H1 (cell line): ENCODE results near the gene MGAT4B. TPM values are rescaled to one million over a fixed set of nuclear protein-coding genes. Genes with fewer than 3 reads are reported as not detected.

ENCODE experiments used
- CTCF ChIA-PET: fragments of 300-600 bp; sonication (Branson Sonifier 250); formaldehyde crosslinking; loops from one replicate; lab custom pipeline; 2021; ENCODE audit not compliant: partially characterized antibody; lab: Charles Lee
- POLR2A ChIA-PET: fragments of 300-600 bp; sonication (Branson Sonifier 250); formaldehyde crosslinking; loops from one replicate; lab custom pipeline; 2021; ENCODE audit warnings: inconsistent platforms; ENCODE audit not compliant: partially characterized antibody; lab: Charles Lee
- DNase-seq, 2 experiments: peaks; one replicate each; pipeline versions ENCODE4 v3.0.0 to v3.0.0-alpha.2; 2010 to 2022; ENCODE audit warnings: low spot score in 2 of 2, low read depth in 1 of 2, mixed read lengths in 1 of 2
- FAIRE-seq: peaks from 2 replicates; lab custom pipeline; 2011; peaks lifted over from hg19 to GRCh38; lab: Jason Lieb, UNC
- H2AFZ ChIP-seq: 2 replicates; pipeline ENCODE4 v1.8.1; 2012; ENCODE audit warnings: low read length, inconsistent platforms
- H2AK5ac ChIP-seq: 2 replicates; pipeline ENCODE4 v1.6.1; 2013; ENCODE audit warnings: low read depth, low read length
- H2BK120ac ChIP-seq: replicated peaks from 2 replicates; pipeline ENCODE3; 2013; ENCODE audit warnings: low read depth, low read length, inconsistent platforms
- H2BK12ac ChIP-seq: 2 replicates; pipeline ENCODE4 v1.6.1; 2013; ENCODE audit warnings: low read depth, low read length
- H2BK15ac ChIP-seq: 2 replicates; pipeline ENCODE4 v1.6.1; 2013; ENCODE audit warnings: low read length
- H2BK20ac ChIP-seq: 2 replicates; pipeline ENCODE4 v1.6.1; 2013; ENCODE audit warnings: low read length
- H2BK5ac ChIP-seq: 2 replicates; pipeline ENCODE4 v1.6.1; 2013; ENCODE audit warnings: low read depth, low read length
- H3K14ac ChIP-seq: 2 replicates; pipeline ENCODE4 v1.6.1; 2013; ENCODE audit warnings: inconsistent platforms; ENCODE audit not compliant: insufficient read length
- H3K18ac ChIP-seq: 2 replicates; pipeline ENCODE4 v1.6.1; 2013; ENCODE audit warnings: low read length; ENCODE audit errors: extremely low read depth
- H3K23ac ChIP-seq: 2 replicates; pipeline ENCODE4 v1.6.1; 2013; ENCODE audit warnings: inconsistent platforms; ENCODE audit not compliant: insufficient read length
- H3K23me2 ChIP-seq: 2 replicates; pipeline ENCODE4 v1.6.1; 2013; ENCODE audit warnings: low read depth, low read length
- H3K27ac ChIP-seq: 2 replicates; pipeline ENCODE4 v1.6.1; 2011; ENCODE audit warnings: low read depth, low read length, inconsistent platforms
- H3K27me3 ChIP-seq, 4 experiments: replicated peaks in 1 of 4; 1 replicate in 1 of 4; 2 replicates in 3 of 4; pipeline versions ENCODE4 v1.6.1 to v1.8.1; 2011 to 2013; ENCODE audit warnings: low read length in 3 of 4, mild to moderate bottlenecking in 3 of 4, inconsistent platforms in 2 of 4, mixed read lengths in 2 of 4, moderate library complexity in 1 of 4; ENCODE audit not compliant: control insufficient read depth in 3 of 4, insufficient read depth in 3 of 4; ENCODE audit errors: extremely low read depth in 1 of 4
- H3K36me3 ChIP-seq, 4 experiments: 2 replicates each; pipeline versions ENCODE4 v1.6.1 to v1.8.1; 2011 to 2013; ENCODE audit warnings: mild to moderate bottlenecking in 4 of 4, low read length in 3 of 4, moderate library complexity in 2 of 4, control low read depth in 1 of 4, inconsistent platforms in 1 of 4; ENCODE audit not compliant: insufficient read depth in 4 of 4, control insufficient read depth in 2 of 4
- H3K4ac ChIP-seq: replicated peaks from 2 replicates; pipeline ENCODE3; 2013; ENCODE audit warnings: low read length, low read depth, mixed read lengths, inconsistent platforms; ENCODE audit not compliant: insufficient read length
- H3K4me1 ChIP-seq, 4 experiments: replicated peaks in 1 of 4; 1 replicate in 1 of 4; 2 replicates in 3 of 4; pipeline versions ENCODE4 v1.6.1 to v1.8.1; 2011 to 2013; ENCODE audit warnings: low read length in 3 of 4, inconsistent platforms in 2 of 4, mixed read lengths in 1 of 4; ENCODE audit not compliant: insufficient read depth in 4 of 4, control insufficient read depth in 3 of 4
- H3K4me2 ChIP-seq, 2 experiments: 2 replicates each; pipeline versions ENCODE4 v1.6.1 to v1.8.1; 2011 to 2013; ENCODE audit warnings: low read depth in 2 of 2, low read length in 2 of 2, control low read depth in 1 of 2, inconsistent platforms in 1 of 2, mild to moderate bottlenecking in 1 of 2; ENCODE audit not compliant: insufficient read depth in 1 of 2
- H3K4me3 ChIP-seq, 4 experiments: fragments of 200-600, 300-600 bp in 1 of 4; sonication (generic), shearing (Covaris generic), sonication (Bioruptor Twin) in 1 of 4; 2 replicates each; pipeline versions ENCODE4 v1.5.1 to v1.8.1; 2011 to 2016; ENCODE audit warnings: low read length in 4 of 4, low read depth in 3 of 4, control low read depth in 2 of 4, inconsistent platforms in 2 of 4, mild to moderate bottlenecking in 2 of 4, mixed read lengths in 1 of 4, moderate library complexity in 1 of 4; ENCODE audit not compliant: insufficient read depth in 2 of 4; ENCODE audit errors: extremely low read depth in 1 of 4
- H3K56ac ChIP-seq: replicated peaks from 2 replicates; pipeline ENCODE3; 2013; ENCODE audit warnings: low read depth, mild to moderate bottlenecking, mixed read lengths, low read length, inconsistent platforms; ENCODE audit not compliant: insufficient read length
- H3K79me1 ChIP-seq: 2 replicates; pipeline ENCODE4 v1.6.1; 2013; ENCODE audit warnings: low read depth, low read length, control low read depth
- H3K79me2 ChIP-seq, 2 experiments: 2 replicates each; pipeline versions ENCODE4 v1.6.1 to v1.8.1; 2012 to 2013; ENCODE audit warnings: low read length in 2 of 2, mild to moderate bottlenecking in 2 of 2, inconsistent platforms in 1 of 2; ENCODE audit not compliant: insufficient read depth in 2 of 2, control insufficient read depth in 1 of 2
- H3K9ac ChIP-seq, 4 experiments: replicated peaks in 1 of 4; 1 replicate in 1 of 4; 2 replicates in 3 of 4; pipeline versions ENCODE4 v1.6.1 to v1.8.1; 2011 to 2013; ENCODE audit warnings: low read depth in 3 of 4, low read length in 3 of 4, control low read depth in 2 of 4, mild to moderate bottlenecking in 2 of 4, moderate library complexity in 2 of 4, inconsistent platforms in 1 of 4; ENCODE audit errors: extremely low read depth in 1 of 4
- H3K9me3 ChIP-seq, 2 experiments: 2 replicates each; pipeline versions ENCODE4 v1.6.1 to v1.8.1; 2012 to 2013; ENCODE audit warnings: mild to moderate bottlenecking in 2 of 2, moderate library complexity in 2 of 2, control low read depth in 1 of 2, inconsistent platforms in 1 of 2, low read depth in 1 of 2, low read length in 1 of 2, mixed read lengths in 1 of 2; ENCODE audit not compliant: insufficient read depth in 2 of 2
- H4K20me1 ChIP-seq, 2 experiments: replicated peaks in 1 of 2; 2 replicates each; pipeline versions ENCODE3 to v1.8.1; 2011 to 2013; ENCODE audit warnings: inconsistent platforms in 2 of 2, low read length in 2 of 2, mild to moderate bottlenecking in 1 of 2; ENCODE audit not compliant: insufficient read depth in 2 of 2, control insufficient read depth in 1 of 2
- H4K5ac ChIP-seq: 2 replicates; pipeline ENCODE4 v1.6.1; 2013; ENCODE audit warnings: low read length, low read depth, mixed read lengths, inconsistent platforms; ENCODE audit not compliant: insufficient read length
- H4K8ac ChIP-seq: 2 replicates; pipeline ENCODE4 v1.8.0; 2013; ENCODE audit warnings: mild to moderate bottlenecking, moderate library complexity, low read length, inconsistent platforms; ENCODE audit not compliant: insufficient read depth; ENCODE audit errors: extremely low read depth
- H4K91ac ChIP-seq: replicated peaks from 2 replicates; pipeline ENCODE3; 2013; ENCODE audit warnings: low read length, mixed read lengths, inconsistent platforms; ENCODE audit not compliant: insufficient read length
- CHD1 ChIP-seq: IDR thresholded peaks from 2 replicates; pipeline ENCODE4 v1.6.1; 2012; ENCODE audit warnings: low read depth, low read length, improper control_type of control experiment
- EP300 ChIP-seq, 2 experiments: IDR thresholded peaks; 1 replicate in 1 of 2; 2 replicates in 1 of 2; pipeline ENCODE4 v1.6.1; 2011 to 2012; ENCODE audit warnings: low read depth in 2 of 2, low read length in 2 of 2, mild to moderate bottlenecking in 2 of 2, borderline replicate concordance in 1 of 2, inconsistent platforms in 1 of 2, moderate library complexity in 1 of 2
- JUND ChIP-seq: IDR thresholded peaks from 2 replicates; pipeline ENCODE4 v1.6.1; 2011; ENCODE audit warnings: mild to moderate bottlenecking, improper control_type of control experiment, low read length
- KDM1A ChIP-seq: fragments of 200-600, 300-600 bp; sonication (generic); IDR thresholded peaks from 2 replicates; pipeline ENCODE4 v1.7.1; 2016; ENCODE audit warnings: mild to moderate bottlenecking, low read length, borderline replicate concordance
- MAFK ChIP-seq: IDR thresholded peaks from 2 replicates; pipeline ENCODE4 v1.6.1; 2012; ENCODE audit warnings: low read depth, mild to moderate bottlenecking, improper control_type of control experiment, low read length
- RAD21 ChIP-seq, 2 experiments: IDR thresholded peaks in 1 of 2; conservative IDR thresholded peaks in 1 of 2; 2 replicates each; pipeline ENCODE4 v1.6.1; 2011; ENCODE audit warnings: low read depth in 2 of 2, low read length in 2 of 2, improper control_type of control experiment in 1 of 2, inconsistent platforms in 1 of 2, mild to moderate bottlenecking in 1 of 2, moderate library complexity in 1 of 2
- RFX5 ChIP-seq: IDR thresholded peaks from 2 replicates; pipeline ENCODE4 v1.6.1; 2011; ENCODE audit warnings: low read depth, low read length, improper control_type of control experiment, borderline replicate concordance
- SIN3A ChIP-seq, 2 experiments: IDR thresholded peaks in 1 of 2; conservative IDR thresholded peaks in 1 of 2; 2 replicates each; pipeline ENCODE4 v1.6.1; 2011 to 2012; ENCODE audit warnings: low read length in 2 of 2, improper control_type of control experiment in 1 of 2, low read depth in 1 of 2, mild to moderate bottlenecking in 1 of 2
- SIX5 ChIP-seq: IDR thresholded peaks from 2 replicates; pipeline ENCODE4 v1.6.1; 2011; ENCODE audit warnings: mild to moderate bottlenecking, low read depth, low read length
- WGBS, 2 experiments: shearing (Covaris generic) in 1 of 2; methylation state at CpG; one replicate each; pipeline versions ENCODE4 v1.1.6 to v1.1.7; 2013 to 2015; ENCODE audit warnings: low lambda C conversion rate in 2 of 2, mixed read lengths in 2 of 2, inconsistent platforms in 1 of 2, low coverage in 1 of 2, missing lambda C conversion rate in 1 of 2; ENCODE audit not compliant: insufficient replicate concordance in 2 of 2, insufficient coverage in 1 of 2, insufficient read length in 1 of 2; ENCODE audit errors: extremely low coverage in 1 of 2, missing lambda C conversion rate in 1 of 2; 5-methylcytosine and 5-hydroxymethylcytosine counted together
- polyA plus RNA-seq, 7 experiments: library from polyadenylated mRNA; depleted of rRNA in 3 of 7; stranded (reverse) in 5 of 7; unstranded in 2 of 7; fragments of >200 nt in 5 of 7; fragments of 200-250 nt in 2 of 7; gene quantifications; 1 replicate in 5 of 7; 2 replicates in 1 of 7; 4 replicates in 1 of 7; pipeline versions ENCODE4 v1.2.1 to v1.2.3, GENCODE V29; 2011 to 2013; ENCODE audit warnings: missing spikeins in 2 of 7, mixed read lengths in 2 of 7
- total RNA-seq: library from RNA; stranded (reverse); fragmentation: NEBNext Ultra II Directional; extraction: Animal tissue kit (Norgen Biotek cat#: 25700); gene quantifications from 2 replicates; pipeline ENCODE4 v1.2.1, GENCODE V29; 2021

Gene MGAT4B
- total and polyA plus RNA-seq, 2 of the 8 experiments (the other 6 are each of a cell fraction or from before 2014, with no cell fraction given), result 116 to 128 TPM

GRCh38 chr5:179802950-179803562, 3.6 kb downstream of the MGAT4B start:
- no peak overlapping the region for H3K27ac ChIP-seq
- peaks cover 11 to 24% (median 20%) of the 10 kb centered on the region in 4 experiments for H3K36me3 ChIP-seq
- DNase-seq, result peak in 1 of 2 experiments; percentile 59
- no peak overlapping the region for H4K5ac ChIP-seq
- H3K79me2 ChIP-seq, result peaks cover 0 to 22% of the 10 kb centered on the region in 2 experiments; a peak in 2 of 4 replicates
- H4K20me1 ChIP-seq, result peaks cover 8 to 26% of the 10 kb centered on the region in 2 experiments
- no peak overlapping the region for H3K23ac ChIP-seq
- ChIA-PET POLR2A (interaction anchor here (1.2 to 16.9 kb wide), 5 partner anchors 14 to 180 kb away, joined by 3 to 207 read pairs (median 4); partner anchors contain the start of genes HNRNPH1 and SQSTM1), CTCF (interaction anchor here (0.9 to 3.9 kb wide), 16 partner anchors 11 to 202 kb away, joined by 3 to 23 read pairs (median 6); no protein-coding TSS in a partner anchor)
- no peak overlapping the region for H4K91ac ChIP-seq
- H3K23me2 ChIP-seq, result peaks cover 10% of the 10 kb centered on the region; the same call in 1 of the 2 replicates
- no peaks in the 10 kb centered on the region for H3K9me3 ChIP-seq
- 43% methylated on average over 9 of the region's 11 CpGs; no CpG with 5 or more reads in 1 of the 2 experiments for whole genome bisulfite sequencing, 2 experiments
- H2BK20ac ChIP-seq, result no peak overlapping the region
- H2AK5ac ChIP-seq, result no peak overlapping the region
- H4K8ac ChIP-seq, result no peak overlapping the region; the same call in 1 of the 2 replicates
- peaks cover 0 to 32% (median 30%) of the 10 kb centered on the region in 4 experiments; a peak in 6 of 7 replicates for H3K4me1 ChIP-seq
- H3K14ac ChIP-seq, result no peak overlapping the region
- no peak overlapping the region for H2AFZ ChIP-seq
- no peak overlapping the region for H2BK12ac ChIP-seq
- no peak overlapping the region for H3K4ac ChIP-seq
- H3K27me3 ChIP-seq, result no peaks in the 10 kb centered on the region
- no peak for FAIRE-seq
- peak overlapping the region; percentile 52 to 59 for H3K4me2 ChIP-seq
- H2BK120ac ChIP-seq, result no peak overlapping the region
- peaks cover 11% of the 10 kb centered on the region for H3K79me1 ChIP-seq
- no peak overlapping the region for H2BK15ac ChIP-seq
- no peak for TF ChIP-seq SIN3A (conservative IDR thresholded peaks at IDR 0.05 in 1 of 2, IDR thresholded peaks at IDR 0.05 in 1 of 2; ENCODE audit: low read depth in 1 of 2, low read length in 2 of 2)
- no peak for TF ChIP-seq MAFK
- TF ChIP-seq CHD1, result no peak
- TF ChIP-seq JUND, result no peak
- no peak for TF ChIP-seq RFX5
- TF ChIP-seq SIX5, result no peak
- no peak for TF ChIP-seq EP300 (IDR thresholded peaks at IDR 0.05; ENCODE audit: borderline replicate concordance in 1 of 2, low read depth in 2 of 2, low read length in 2 of 2)
- TF ChIP-seq RAD21 (IDR thresholded peaks at IDR 0.05 in 1 of 2, conservative IDR thresholded peaks at IDR 0.05 in 1 of 2; ENCODE audit: low read depth in 2 of 2, low read length in 2 of 2), result no peak
- no peak for TF ChIP-seq KDM1A
- no peak overlapping the region for H3K56ac ChIP-seq
- H3K18ac ChIP-seq, result no peak overlapping the region; the same call in 1 of the 2 replicates
- H2BK5ac ChIP-seq, result peak overlapping the region; percentile 20; the same call in 1 of the 2 replicates
- H3K9ac ChIP-seq, result no peak overlapping the region
- H3K4me3 ChIP-seq, result peak overlapping the region in 1 of 4 experiments; percentile 42; a peak in 2 of 8 replicates
